DMS79 (cell line): ENCODE results near the gene NPRL2.

Source experiments
- DNase-seq: peaks from one replicate; lab custom pipeline; 2025; lab: John Stamatoyannopoulos, UW

Gene NPRL2

DNA sequence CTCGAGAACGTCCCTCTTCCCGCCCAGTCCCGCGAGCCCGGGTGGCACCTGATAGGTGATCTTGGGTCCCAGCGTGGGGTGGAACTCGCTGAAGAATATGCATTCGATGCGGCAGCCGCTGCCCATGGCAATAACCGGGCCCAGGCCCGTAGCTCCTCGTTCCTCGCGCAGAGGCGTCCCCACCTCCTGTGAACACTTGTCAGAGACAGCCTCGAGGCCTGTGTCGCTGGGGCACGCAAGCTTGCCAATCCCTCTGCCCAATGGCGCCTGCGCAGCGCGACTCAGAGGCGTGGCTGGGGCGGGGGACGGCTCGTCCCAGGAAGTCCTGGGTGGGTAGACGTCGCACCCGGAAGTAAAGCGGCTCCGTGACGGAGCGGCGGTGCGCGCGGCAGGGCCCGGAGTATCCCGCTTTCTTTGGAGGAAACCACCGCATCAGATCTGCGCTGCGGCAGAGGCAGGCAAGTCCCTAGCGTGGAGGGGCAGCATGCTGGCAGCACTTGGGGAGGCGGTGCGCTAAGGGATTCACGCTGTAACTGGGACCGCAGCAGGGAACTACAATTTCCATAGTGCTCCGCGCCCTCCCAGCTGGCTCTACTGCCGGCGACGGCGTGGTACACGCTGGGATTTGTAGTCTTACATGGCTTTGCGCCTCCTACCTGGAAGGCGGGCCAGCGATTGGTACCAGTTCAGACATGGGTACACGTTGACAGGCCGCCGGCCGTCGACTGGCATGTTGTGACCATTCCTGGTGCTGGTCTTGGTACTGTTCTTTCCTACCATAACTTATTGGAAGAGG is at the start of gene NPRL2, which contains the start of gene CYB561D2:
Gene NPRL2, minus strand, starts transcription at position 249 of the 796 bp plus-strand sequence. Its CDS starts 123 bp downstream, at position 126.
Gene CYB561D2, plus strand, starts transcription at position 336 of the 796 bp plus-strand sequence. CDS start 572 bp downstream, outside the sequence.
- peak; percentile 75 for DNase-seq

DNA sequence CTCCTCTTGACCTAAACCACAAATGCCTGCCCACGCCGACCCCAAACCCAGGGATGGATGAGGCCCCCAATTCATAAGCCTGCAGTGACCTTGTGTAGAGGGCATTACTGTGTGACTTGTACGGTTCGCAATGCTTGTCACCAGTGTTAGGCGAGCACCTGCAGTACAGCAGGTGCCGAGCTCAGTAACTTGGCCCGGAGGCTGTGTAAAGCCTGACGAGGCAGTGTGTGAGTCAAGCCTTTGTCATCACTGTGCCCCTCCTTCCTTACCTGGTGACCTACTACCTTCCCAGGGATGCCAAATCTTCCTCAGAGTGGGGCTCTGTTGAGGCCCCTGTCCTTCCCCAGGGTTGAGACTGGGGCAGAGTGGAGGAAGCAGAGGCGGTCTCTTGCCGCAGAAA is 45.9 kb upstream of the NPRL2 start:
- no peak for DNase-seq

GRCh38 chr3:50395070-50395860 is 44.7 kb upstream of the NPRL2 start:
- DNase-seq, result no peak

DNA sequence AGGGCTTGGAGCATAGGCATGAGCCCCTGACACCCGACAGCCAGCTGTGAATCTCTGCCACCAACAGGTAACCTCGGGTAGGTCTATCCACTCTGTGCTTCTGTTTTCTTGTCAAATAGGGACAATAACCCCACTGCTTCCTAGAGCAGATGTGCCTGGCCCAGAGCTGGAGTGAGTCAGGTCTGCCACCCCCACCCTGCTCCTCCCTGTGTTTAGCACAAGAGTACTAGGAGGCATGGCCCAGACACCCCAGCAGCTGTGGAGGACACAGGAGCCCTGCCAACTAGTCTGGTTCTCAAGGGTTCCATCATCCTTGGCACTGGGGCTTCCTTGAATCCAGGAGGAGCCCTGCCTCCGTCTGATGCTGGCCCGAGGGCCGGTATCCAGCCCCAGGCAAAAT is 42.5 kb upstream of the NPRL2 start:
- no peak for DNase-seq

DNA sequence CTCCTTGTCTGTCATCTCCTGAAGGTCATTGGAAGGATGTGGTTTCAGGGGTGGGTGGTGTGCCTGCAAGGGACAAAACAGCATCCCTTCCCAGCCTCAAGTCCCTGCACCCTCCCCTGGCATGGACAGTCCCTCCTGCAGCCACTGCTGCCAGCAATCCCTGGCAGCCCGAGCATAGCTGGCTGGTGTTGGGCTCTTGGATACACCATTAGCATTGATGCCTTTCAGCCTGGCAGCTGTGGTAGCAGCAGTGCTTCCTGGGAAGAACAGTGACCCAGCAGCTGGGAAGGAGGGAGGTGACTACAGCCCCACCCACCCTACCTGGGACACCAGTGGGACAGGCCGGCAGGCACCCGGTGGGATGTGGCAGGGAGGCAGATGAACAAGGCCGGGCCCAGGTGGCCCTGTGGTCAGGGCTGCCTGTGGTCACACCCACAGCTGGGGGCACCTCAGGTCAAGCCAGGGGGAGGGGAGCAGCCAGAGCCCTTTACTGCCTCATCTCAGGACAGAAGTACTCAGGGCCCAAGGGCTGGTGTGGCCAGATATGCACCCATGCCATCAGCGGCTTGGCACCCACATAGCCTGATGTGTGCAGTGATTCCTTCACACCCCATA is 41.6 kb upstream of the NPRL2 start:
- DNase-seq, result no peak

DNA sequence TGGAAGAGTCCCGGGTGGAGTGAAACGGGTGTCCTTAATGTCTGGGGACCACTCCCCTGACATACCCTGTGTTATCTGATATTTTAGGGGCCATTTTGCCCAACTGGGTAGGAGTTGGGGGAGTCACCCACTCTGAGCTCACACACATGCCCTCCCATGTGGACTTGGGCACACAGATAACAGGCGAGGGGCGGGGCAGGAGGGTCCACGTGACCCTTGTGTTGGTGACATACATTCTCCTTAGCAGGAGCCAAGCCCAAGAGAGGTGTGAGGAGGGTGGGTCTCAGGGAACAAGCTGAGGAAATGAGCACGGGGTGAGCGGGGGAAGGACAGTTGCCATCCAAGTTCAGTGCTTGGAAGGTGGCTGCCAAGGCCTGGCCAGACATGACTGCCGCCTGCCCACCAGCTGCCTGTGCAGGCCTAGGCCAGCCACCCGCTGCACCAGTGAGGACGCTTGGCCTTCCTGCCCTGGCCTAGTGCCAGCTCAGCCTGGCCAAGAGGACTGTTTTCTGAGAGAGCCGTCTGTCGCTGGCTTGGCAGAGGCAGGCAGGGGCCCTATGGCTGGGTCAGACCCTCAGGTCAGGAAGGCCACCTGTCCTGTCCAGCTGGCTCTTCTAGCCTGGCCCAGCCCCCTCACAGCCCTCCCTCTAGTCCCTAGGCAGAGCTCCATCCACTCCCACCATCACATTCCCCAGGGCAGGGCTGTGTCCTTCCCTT is 40.1 kb upstream of the NPRL2 start:
- DNase-seq, result peak; percentile 48

DNA sequence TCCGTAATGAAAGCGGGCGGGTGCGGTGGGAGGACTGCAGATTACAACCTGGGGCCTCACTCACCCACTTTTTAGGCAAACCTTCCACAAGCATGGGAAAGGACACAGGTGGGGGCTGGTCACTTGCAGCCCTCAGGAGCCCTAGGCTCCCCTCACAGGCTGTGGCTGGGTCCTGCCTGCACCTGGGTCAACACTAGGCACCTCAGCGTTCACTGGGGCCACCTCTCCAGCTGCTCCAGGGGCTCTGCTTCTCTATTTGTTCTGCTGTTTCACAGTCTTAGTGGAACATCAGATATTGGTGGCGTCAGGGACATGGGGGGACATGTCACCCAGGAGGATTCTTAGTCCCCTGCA is 38.8 kb upstream of the NPRL2 start:
- no peak for DNase-seq

DNA sequence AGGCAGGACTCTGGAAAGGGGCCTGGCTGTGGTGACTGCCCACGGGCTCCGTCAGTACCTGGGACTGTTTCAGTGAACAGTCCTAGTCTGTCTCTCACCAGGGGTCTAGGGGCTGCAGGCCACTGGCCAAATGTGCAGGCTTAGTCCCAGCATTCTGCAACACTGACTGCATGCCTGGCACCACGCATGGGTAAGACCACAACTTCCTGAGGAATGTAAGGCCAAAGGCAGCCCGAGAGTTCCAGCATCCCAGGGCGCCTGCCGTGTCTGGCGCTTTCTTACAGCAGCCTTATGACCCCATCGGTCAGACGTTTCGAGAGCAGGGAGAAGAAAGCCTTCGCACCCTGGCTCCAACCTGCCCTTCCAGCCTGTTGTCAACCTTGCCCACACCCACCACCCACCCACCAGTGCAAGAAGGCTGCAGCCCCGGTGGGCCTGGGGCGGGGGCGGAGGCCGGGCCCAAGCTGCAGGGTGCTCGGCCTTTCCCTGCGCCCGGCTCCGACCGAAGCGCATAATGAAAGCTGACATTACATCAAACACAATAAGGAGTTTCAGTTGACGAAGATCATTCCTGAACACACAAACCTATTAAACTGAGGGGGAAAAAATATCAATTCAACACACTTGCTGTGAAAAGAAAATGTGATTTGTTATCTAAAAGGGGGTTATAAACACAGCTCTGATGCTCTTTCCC is 38.3 kb upstream of the NPRL2 start:
- DNase-seq, result no peak

GRCh38 chr3:50388016-50388719 is 37.6 kb upstream of the NPRL2 start:
- no peak for DNase-seq

- DNase-seq, result no peak
Observed at GRCh38 chr3:50385754-50386153, 35.2 kb upstream of the NPRL2 start.

DNA sequence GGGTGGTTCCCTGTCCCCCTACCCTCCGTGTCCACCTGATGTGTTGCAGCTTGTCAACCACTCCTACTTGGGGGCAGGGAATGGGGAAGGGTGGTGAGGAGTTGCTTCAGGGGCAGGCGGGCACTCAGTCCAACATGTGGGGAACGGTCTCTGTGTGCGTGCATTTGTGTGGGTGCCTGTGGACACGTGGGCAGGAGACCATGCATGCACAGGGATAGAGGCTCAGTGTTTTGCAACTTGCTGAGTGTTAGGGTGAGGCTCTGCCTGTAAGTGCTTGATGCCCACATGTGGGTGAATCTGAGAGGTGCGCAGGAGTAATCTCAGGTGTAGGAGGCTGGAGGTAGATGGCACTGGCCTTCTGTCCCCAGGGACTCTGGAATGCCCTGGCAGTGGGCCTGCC is 33.2 kb upstream of the NPRL2 start:
- no peak for DNase-seq

DNA sequence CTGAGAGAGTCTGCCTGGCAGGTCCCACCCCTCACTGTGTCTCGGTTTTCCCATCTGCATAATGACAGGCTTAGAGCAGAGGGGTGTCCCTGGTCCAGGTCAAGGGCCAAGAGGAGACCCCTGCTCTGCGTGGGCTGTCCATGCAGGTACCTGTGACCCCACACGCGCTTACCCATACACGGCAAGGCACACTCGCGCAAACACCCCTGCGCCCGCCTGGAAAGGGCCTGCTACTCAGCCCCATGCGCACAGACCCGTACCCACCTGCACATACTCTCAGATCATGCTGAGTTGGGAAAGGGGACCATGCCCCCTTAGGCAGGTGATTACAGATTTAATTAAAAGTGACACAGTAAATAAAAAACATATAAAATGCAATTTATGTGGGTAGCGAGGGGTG is 32.1 kb upstream of the NPRL2 start:
- no peak for DNase-seq

GRCh38 chr3:50381383-50381782 is 30.8 kb upstream of the NPRL2 start:
- DNase-seq, result peak; percentile 79

GRCh38 chr3:50380405-50381085 is 30.0 kb upstream of the NPRL2 start:
- DNase-seq, result no peak

GRCh38 chr3:50378757-50379156 is 28.2 kb upstream of the NPRL2 start:
- no peak for DNase-seq

DNA sequence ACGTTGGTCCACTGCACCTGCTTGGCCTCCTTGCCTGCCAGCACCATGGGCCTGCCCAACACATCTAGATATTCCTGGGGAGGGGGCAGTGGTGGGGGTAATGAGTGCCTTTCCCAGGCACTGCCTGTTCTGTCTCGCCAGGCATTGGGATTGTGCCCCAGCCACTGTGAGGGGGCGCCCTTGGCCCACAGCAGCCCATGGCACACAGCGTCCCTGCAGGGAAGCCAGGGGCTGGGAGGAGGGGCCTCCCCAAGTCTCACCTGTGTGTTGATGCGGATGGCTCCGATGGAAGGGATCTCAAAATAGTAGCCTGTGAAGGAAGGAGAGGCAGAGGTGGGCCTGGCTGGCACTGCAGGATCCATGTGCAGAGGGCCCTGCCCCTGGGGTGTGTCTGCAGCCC is 27.4 kb upstream of the NPRL2 start:
- no peak for DNase-seq

- DNase-seq, result no peak
Observed at GRCh38 chr3:50375258-50375931, 24.8 kb upstream of the NPRL2 start.

DNA sequence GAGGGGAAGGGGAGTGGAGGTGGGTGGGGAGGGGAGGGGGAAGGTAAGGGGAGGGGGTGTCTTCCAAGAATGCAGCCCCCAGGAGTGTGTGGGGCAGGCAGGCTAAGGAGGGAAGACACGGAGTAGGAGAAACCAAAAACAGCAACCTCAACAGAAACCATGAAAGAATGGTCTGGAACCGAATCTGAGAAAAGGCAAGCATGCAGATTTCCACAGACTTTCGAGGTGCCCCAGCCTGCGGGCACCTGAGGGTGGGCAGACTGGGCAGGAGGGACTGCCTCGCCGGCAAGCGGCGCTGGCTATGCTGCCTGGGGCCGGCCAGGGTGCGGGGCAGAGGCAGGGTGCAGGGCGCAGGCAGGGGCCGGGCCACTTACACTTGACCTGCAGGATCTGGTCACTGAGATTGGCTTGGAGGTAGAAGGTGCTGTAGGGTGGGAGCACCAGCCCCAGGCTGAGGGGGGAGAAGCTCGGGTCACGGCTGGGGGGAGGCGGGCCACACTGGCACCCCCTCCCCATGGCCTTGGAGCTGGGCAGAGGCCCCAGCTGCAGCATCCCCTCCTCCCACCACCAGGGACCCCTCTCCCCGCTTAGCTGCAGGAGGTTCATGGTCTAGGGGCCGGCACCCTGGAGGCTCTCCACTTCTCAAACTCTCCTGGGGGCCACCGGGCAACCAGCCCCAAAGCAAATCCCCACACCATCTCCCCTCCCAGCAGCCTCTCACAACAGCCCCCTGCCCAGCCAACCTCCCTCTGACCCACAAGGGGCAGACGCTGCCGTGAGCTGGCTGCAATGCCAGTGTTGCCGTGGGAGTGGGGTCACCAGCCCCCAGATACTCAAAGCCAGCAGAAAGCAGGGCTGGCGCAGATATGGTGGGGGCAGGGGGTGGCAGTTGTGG is 24.0 kb upstream of the NPRL2 start:
- no peak for DNase-seq
